ENCODE data around the gene CEP120. TPM values are rescaled to one million over a fixed set of nuclear protein-coding genes. Genes with fewer than 3 reads are reported as not detected.

The CEP120 gene
- total RNA-seq, 1 donor from 2014 or later, result 18.7 TPM

GRCh38 chr5:123456242-123456641 is 33.0 kb upstream of the CEP120 start:
- no peak for TF ChIP-seq CTCF (IDR thresholded peaks at IDR 0.05)

GRCh38 chr5:123455640-123456039 is 32.4 kb upstream of the CEP120 start:
- Mint-ChIP-seq H3K27ac (ENCODE audit: unreplicated experiment) (no peak overlapping the region), H3K27me3 (ENCODE audit: unreplicated experiment) (no peaks in the 10 kb centered on the region), H3K9me3 (ENCODE audit: unreplicated experiment) (no peaks in the 10 kb centered on the region), H3K4me1 (ENCODE audit: unreplicated experiment) (peaks cover 10% of the 10 kb centered on the region), H3K4me3 (ENCODE audit: unreplicated experiment) (no peak overlapping the region), H3K36me3 (ENCODE audit: unreplicated experiment) (no peaks in the 10 kb centered on the region)
- TF ChIP-seq CTCF (IDR thresholded peaks at IDR 0.05), result no peak
- DNase-seq (ENCODE audit: extremely low spot score, unreplicated experiment), result no peak

More at GRCh38 chr5:123456242-123456641, 33.0 kb upstream of the CEP120 start:
- no peak overlapping the region for H3K27ac Mint-ChIP-seq (ENCODE audit: unreplicated experiment)
- peaks cover 10% of the 10 kb centered on the region for H3K4me1 Mint-ChIP-seq (ENCODE audit: unreplicated experiment)
- no peaks in the 10 kb centered on the region for H3K27me3 Mint-ChIP-seq (ENCODE audit: unreplicated experiment)
- H3K9me3 Mint-ChIP-seq (ENCODE audit: unreplicated experiment), result no peaks in the 10 kb centered on the region
- DNase-seq (ENCODE audit: extremely low spot score, unreplicated experiment), result no peak
- H3K36me3 Mint-ChIP-seq (ENCODE audit: unreplicated experiment), result no peaks in the 10 kb centered on the region
- no peak overlapping the region for H3K4me3 Mint-ChIP-seq (ENCODE audit: unreplicated experiment)

- H3K9me3 Mint-ChIP-seq (ENCODE audit: unreplicated experiment), result no peaks in the 10 kb centered on the region
- peaks cover 10% of the 10 kb centered on the region for H3K4me1 Mint-ChIP-seq (ENCODE audit: unreplicated experiment)
- H3K27me3 Mint-ChIP-seq (ENCODE audit: unreplicated experiment), result no peaks in the 10 kb centered on the region
- no peak overlapping the region for H3K4me3 Mint-ChIP-seq (ENCODE audit: unreplicated experiment)
- H3K36me3 Mint-ChIP-seq (ENCODE audit: unreplicated experiment), result no peaks in the 10 kb centered on the region
- no peak for TF ChIP-seq CTCF (IDR thresholded peaks at IDR 0.05)
- DNase-seq (ENCODE audit: extremely low spot score, unreplicated experiment), result no peak
- no peak overlapping the region for H3K27ac Mint-ChIP-seq (ENCODE audit: unreplicated experiment)
Observed at GRCh38 chr5:123455095-123455494, 31.9 kb upstream of the CEP120 start.

GRCh38 chr5:123454259-123454911 is 31.2 kb upstream of the CEP120 start:
- H3K27ac Mint-ChIP-seq (ENCODE audit: unreplicated experiment), result peak overlapping the region; percentile 34
- H3K4me1 Mint-ChIP-seq (ENCODE audit: unreplicated experiment), result peaks cover 10% of the 10 kb centered on the region
- no peak overlapping the region for H3K4me3 Mint-ChIP-seq (ENCODE audit: unreplicated experiment)
- H3K9me3 Mint-ChIP-seq (ENCODE audit: unreplicated experiment), result no peaks in the 10 kb centered on the region
- H3K36me3 Mint-ChIP-seq (ENCODE audit: unreplicated experiment), result no peaks in the 10 kb centered on the region
- no peak for TF ChIP-seq CTCF (IDR thresholded peaks at IDR 0.05)
- H3K27me3 Mint-ChIP-seq (ENCODE audit: unreplicated experiment), result no peaks in the 10 kb centered on the region
- DNase-seq (ENCODE audit: extremely low spot score, unreplicated experiment), result no peak

GRCh38 chr5:123452401-123452800 is 29.2 kb upstream of the CEP120 start:
- Mint-ChIP-seq H3K27me3 (ENCODE audit: unreplicated experiment) (peaks cover 7% of the 10 kb centered on the region), H3K27ac (ENCODE audit: unreplicated experiment) (no peak overlapping the region), H3K36me3 (ENCODE audit: unreplicated experiment) (no peaks in the 10 kb centered on the region), H3K4me3 (ENCODE audit: unreplicated experiment) (no peak overlapping the region), H3K9me3 (ENCODE audit: unreplicated experiment) (no peaks in the 10 kb centered on the region), H3K4me1 (ENCODE audit: unreplicated experiment) (peaks cover 10% of the 10 kb centered on the region)
- TF ChIP-seq CTCF (IDR thresholded peaks at IDR 0.05), result no peak
- no peak for DNase-seq (ENCODE audit: extremely low spot score, unreplicated experiment)
